HFFc6 (cell line): ENCODE results near the gene SNAPIN. TPM values are rescaled to one million over a fixed set of nuclear protein-coding genes. Genes with fewer than 3 reads are reported as not detected.

Experiments used
- DNase-seq: peaks from one replicate; pipeline ENCODE4 v3.0.0-alpha.2; 2018
- H3K27ac Mint-ChIP-seq: 2 replicates; pipeline ENCODE4 v1.8.0; 2020; ENCODE audit warnings: mild to moderate bottlenecking, mixed read lengths
- H3K27me3 Mint-ChIP-seq: 2 replicates; pipeline ENCODE4 v1.8.0; 2021; ENCODE audit warnings: mild to moderate bottlenecking, moderate library complexity, mixed read lengths; ENCODE audit not compliant: insufficient read depth
- H3K36me3 Mint-ChIP-seq: 2 replicates; pipeline ENCODE4 v1.8.0; 2021; ENCODE audit warnings: low read depth, mixed read lengths
- H3K4me1 Mint-ChIP-seq: 2 replicates; pipeline ENCODE4 v1.8.0; 2020; ENCODE audit warnings: low read depth, mixed read lengths
- H3K4me3 Mint-ChIP-seq: 2 replicates; pipeline ENCODE4 v1.8.0; 2020; ENCODE audit warnings: mild to moderate bottlenecking, moderate library complexity, mixed read lengths
- H3K9me3 Mint-ChIP-seq: 2 replicates; pipeline ENCODE4 v1.8.0; 2020; ENCODE audit warnings: mild to moderate bottlenecking, mixed read lengths
- long read RNA-seq: library from polyadenylated mRNA; unstranded; transcript quantifications from one replicate; pipeline ENCODE4 v2.0.0, GENCODE V29; 2019
- total RNA-seq, 6 experiments: library from RNA; stranded (reverse); fragmentation: NEBNext Ultra II Directional; extraction: Animal tissue kit (Norgen Biotek cat#: 25700); gene quantifications; 2 replicates in 1 of 6; 3 replicates in 5 of 6; pipeline ENCODE4 v1.2.3, GENCODE V29; 2021
- TF ChIP-seq, protein P1 (sequence below): fragments of 200-600 bp; sonication (generic); IDR thresholded peaks from 2 replicates; pipeline ENCODE4 v1.5.0; 2021; ENCODE audit warnings: antibody characterized with exemption, mild to moderate bottlenecking

SNAPIN gene, protein sequence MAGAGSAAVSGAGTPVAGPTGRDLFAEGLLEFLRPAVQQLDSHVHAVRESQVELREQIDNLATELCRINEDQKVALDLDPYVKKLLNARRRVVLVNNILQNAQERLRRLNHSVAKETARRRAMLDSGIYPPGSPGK
- 10 to 100 TPM; 40.7 to 46.7 (median 42.4) TPM for total RNA-seq
- long read RNA-seq, transcript SNAPIN-201 (4 exons, 1,030 nt), result major isoform, 78 of 90 reads
- long read RNA-seq, transcript SNAPIN-202 (3 exons, 922 nt), result minor isoform, 6 of 90 reads
- long read RNA-seq, partial matches to known transcripts, result 0 of 90 reads
- long read RNA-seq, other reads (novel, unspliced or antisense), result 5 of 90 reads

DNA sequence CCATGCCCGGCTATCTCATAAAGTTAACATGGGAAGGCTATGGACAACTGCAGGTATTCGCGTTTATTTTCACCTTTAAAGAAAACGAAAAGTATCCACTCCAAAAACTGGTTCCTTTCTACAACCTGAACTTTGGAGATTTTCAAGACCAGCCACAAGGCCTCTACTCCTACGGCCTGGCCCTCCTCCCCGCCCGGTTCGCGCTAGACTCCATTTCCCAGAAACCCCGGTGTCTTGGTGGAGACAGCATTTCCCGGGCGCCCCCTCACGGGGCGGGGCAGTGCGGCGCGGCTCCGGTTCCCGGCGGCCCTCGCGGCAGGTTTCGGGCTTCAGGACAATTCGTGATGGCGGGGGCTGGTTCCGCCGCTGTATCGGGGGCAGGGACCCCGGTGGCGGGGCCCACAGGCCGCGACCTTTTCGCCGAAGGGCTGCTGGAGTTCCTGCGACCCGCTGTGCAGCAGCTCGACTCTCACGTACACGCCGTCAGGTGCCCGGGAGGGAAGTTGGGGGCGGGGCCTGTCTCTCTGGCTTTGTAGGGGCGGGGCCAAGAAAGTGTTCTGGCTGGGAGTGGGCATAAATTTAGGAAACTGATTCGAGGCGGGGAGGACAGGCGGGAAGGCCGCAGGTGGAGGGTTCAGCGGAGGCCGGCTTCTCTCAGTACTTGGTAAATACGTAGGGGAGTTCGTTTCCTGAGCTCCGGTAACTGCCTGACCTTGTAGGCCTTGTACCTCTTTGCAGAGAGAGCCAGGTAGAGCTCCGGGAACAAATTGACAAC, at the start of gene SNAPIN:
Gene SNAPIN (plus strand): TSS at position 304 of the 775 bp plus-strand sequence. CDS start 41 bp downstream, at position 345.
- TF ChIP-seq, protein P1, sequence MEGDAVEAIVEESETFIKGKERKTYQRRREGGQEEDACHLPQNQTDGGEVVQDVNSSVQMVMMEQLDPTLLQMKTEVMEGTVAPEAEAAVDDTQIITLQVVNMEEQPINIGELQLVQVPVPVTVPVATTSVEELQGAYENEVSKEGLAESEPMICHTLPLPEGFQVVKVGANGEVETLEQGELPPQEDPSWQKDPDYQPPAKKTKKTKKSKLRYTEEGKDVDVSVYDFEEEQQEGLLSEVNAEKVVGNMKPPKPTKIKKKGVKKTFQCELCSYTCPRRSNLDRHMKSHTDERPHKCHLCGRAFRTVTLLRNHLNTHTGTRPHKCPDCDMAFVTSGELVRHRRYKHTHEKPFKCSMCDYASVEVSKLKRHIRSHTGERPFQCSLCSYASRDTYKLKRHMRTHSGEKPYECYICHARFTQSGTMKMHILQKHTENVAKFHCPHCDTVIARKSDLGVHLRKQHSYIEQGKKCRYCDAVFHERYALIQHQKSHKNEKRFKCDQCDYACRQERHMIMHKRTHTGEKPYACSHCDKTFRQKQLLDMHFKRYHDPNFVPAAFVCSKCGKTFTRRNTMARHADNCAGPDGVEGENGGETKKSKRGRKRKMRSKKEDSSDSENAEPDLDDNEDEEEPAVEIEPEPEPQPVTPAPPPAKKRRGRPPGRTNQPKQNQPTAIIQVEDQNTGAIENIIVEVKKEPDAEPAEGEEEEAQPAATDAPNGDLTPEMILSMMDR, result peak; percentile 55
- H3K36me3 Mint-ChIP-seq, result peaks cover 30% of the 10 kb centered on the region

DNA sequence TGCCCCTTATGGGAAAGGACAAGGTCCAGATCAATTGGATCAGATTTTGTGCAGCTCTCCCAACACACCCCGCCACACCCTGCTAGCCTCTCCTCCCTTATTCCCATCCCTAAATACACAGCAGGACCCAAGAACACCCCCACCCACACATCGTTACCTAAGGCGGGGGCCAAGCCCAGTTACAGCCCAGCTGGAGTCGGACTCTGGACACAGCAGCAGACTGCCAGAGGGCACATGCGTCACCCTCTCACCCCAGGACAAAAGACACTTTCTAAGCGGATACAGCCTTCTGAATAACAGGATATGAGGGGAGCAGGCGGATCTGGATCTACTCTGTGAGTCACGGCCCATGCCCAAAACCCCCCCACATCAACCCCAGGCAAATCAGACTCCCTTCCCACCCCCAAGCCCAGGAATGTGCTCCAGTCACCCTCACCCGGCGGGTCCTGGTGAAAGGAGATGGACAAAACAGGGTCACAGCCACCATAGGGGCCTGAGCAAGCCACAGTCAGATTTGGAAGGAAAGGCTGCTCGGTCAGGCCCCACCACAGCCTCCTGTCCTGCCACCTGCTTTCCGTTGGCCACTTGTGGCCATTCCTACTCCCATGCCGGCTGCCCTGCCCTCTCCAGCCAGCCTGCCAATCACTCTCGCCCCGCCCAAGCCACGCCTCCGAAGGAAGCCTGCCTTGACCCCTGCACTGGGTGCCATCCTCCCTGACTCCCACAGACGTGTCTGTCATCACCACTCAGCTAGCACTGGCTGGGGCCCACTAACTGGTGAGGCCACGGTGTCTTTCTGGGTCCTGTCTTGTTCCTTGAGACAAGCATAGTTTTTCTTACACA, 49.5 kb upstream of the SNAPIN start:
- Mint-ChIP-seq H3K4me3 (peak overlapping the region; percentile 96), H3K27ac (peak overlapping the region; percentile 96), H3K36me3 (peaks cover 28% of the 10 kb centered on the region), H3K4me1 (peaks cover 51% of the 10 kb centered on the region), H3K27me3 (peaks cover 3% of the 10 kb centered on the region), H3K9me3 (no peaks in the 10 kb centered on the region)
- TF ChIP-seq, protein P1, result no peak
- peak; percentile 97 for DNase-seq

More for the DNA sequence above, at the start of gene SNAPIN:
- H3K27ac Mint-ChIP-seq, result peak within 1 kb of the TSS; percentile 82
- no peaks in the 10 kb centered on the region; the same call in 1 of the 2 replicates for H3K27me3 Mint-ChIP-seq
- DNase-seq, result peak; percentile 76
- H3K9me3 Mint-ChIP-seq, result no peaks in the 10 kb centered on the region
- peak within 1 kb of the TSS; percentile 95 for H3K4me3 Mint-ChIP-seq
- peaks cover 13% of the 10 kb centered on the region for H3K4me1 Mint-ChIP-seq

DNA sequence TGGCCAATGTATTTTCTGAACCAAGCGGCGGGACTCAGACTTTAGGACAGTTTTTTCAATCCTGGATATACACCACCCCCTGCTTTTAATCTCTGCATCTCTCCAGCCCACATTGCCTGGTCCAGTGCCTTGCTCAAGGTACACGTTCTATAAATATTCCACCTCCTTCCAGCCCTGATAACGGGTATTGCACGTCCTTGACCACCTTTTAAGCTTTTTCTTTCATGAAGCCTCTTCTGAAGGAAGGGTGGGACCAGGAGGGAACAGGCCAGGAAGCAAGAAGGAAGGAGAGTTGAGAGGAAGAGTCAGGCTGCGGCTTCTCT, 49.0 kb upstream of the SNAPIN start:
- H3K4me1 Mint-ChIP-seq, result peaks cover 57% of the 10 kb centered on the region

DNA sequence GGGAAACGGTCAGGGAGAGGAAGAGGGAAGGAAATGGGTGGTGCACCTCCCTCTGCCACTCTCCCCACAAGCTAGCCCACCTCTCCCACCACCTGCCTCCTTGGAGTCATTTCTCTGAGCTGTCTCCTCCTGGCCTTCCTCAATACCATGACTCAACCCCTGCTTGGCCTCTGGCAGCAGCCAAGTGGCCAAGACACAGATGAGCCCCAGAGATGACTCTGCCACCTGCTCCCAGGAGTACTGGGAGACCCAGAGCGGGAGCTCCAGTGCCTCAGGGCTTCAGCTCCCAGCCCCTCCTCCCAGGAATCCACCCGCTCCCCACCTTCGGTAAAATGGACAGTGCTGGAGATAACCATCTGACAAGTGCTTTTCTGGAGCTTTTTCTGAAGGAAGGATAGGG, 48.2 kb upstream of the SNAPIN start:
- H3K4me3 Mint-ChIP-seq, result peak overlapping the region; percentile 96
- peak; percentile 51 for DNase-seq

More for the DNA sequence above, 49.0 kb upstream of the SNAPIN start:
- Mint-ChIP-seq H3K27me3 (peaks cover 3% of the 10 kb centered on the region), H3K4me3 (peak overlapping the region; percentile 96), H3K36me3 (peaks cover 28% of the 10 kb centered on the region), H3K27ac (peak overlapping the region; percentile 96), H3K9me3 (no peaks in the 10 kb centered on the region)
- no peak for DNase-seq
- TF ChIP-seq, protein P1, result no peak

More for the DNA sequence above, 48.2 kb upstream of the SNAPIN start:
- no peaks in the 10 kb centered on the region for H3K9me3 Mint-ChIP-seq
- TF ChIP-seq, protein P1, result no peak
- H3K27ac Mint-ChIP-seq, result peak overlapping the region; percentile 96
- H3K4me1 Mint-ChIP-seq, result peaks cover 59% of the 10 kb centered on the region
- peaks cover 3% of the 10 kb centered on the region for H3K27me3 Mint-ChIP-seq
- peaks cover 24% of the 10 kb centered on the region for H3K36me3 Mint-ChIP-seq
